ENCODE measurements around the gene SYNCRIP. TPM values are rescaled to one million over a fixed set of nuclear protein-coding genes. Genes with fewer than 3 reads are reported as not detected.

SYNCRIP gene
- polyA plus RNA-seq, 1 donor from 2014 or later: 111 TPM

GRCh38 chr6:85674604-85675003 is 31.9 kb upstream of the SYNCRIP start:
- TF ChIP-seq RAD21 (conservative IDR thresholded peaks at IDR 0.05) (no peak), EZH2 (IDR thresholded peaks at IDR 0.05; ENCODE audit: borderline replicate concordance, insufficient read depth, low read length, poor library complexity, severe bottlenecking) (no peak), SMC3 (conservative IDR thresholded peaks at IDR 0.05; ENCODE audit: poor library complexity) (no peak), CTCF (IDR thresholded peaks at IDR 0.05; ENCODE audit: poor library complexity, severe bottlenecking) (no peak), REST (IDR thresholded peaks at IDR 0.05; ENCODE audit: borderline replicate concordance) (no peak), TAF1 (IDR thresholded peaks at IDR 0.05; ENCODE audit: low read depth) (no peak), MXI1 (conservative IDR thresholded peaks at IDR 0.05; ENCODE audit: poor library complexity, severe bottlenecking) (no peak), EP300 (conservative IDR thresholded peaks at IDR 0.05; ENCODE audit: poor library complexity, severe bottlenecking) (no peak), POLR2AphosphoS5 (IDR thresholded peaks at IDR 0.05) (no peak)
- peaks cover 54% of the 10 kb centered on the region for H3K79me2 ChIP-seq (replicated peaks; ENCODE audit: insufficient read depth, low read length)
- no peaks in the 10 kb centered on the region for H3F3A ChIP-seq (ENCODE audit: insufficient read depth, low read length, poor library complexity, severe bottlenecking)
- H3K27ac ChIP-seq (ENCODE audit: low read length): no peak overlapping the region
- H4K20me1 ChIP-seq (ENCODE audit: insufficient read depth): no peaks in the 10 kb centered on the region
- no peak overlapping the region for H2AFZ ChIP-seq (ENCODE audit: low read depth, low read length)
- H3K9ac ChIP-seq (ENCODE audit: low read length): no peak overlapping the region
- no peaks in the 10 kb centered on the region for H3K9me3 ChIP-seq (ENCODE audit: low read length)
- no peaks in the 10 kb centered on the region for H3K36me3 ChIP-seq (ENCODE audit: insufficient read depth, low read length)
- no peaks in the 10 kb centered on the region for H3K9me2 ChIP-seq (ENCODE audit: insufficient read depth, low read length)
- H3K4me2 ChIP-seq (ENCODE audit: low read length): peak overlapping the region; percentile 17
- peak overlapping the region; percentile 85 for H3K4me3 ChIP-seq (ENCODE audit: low read length)
- H3K27me3 ChIP-seq (ENCODE audit: insufficient read depth, low read depth, low read length): no peaks in the 10 kb centered on the region

- H4K20me1 ChIP-seq (ENCODE audit: insufficient read depth): no peaks in the 10 kb centered on the region
- no peaks in the 10 kb centered on the region for H3K27me3 ChIP-seq (ENCODE audit: insufficient read depth, low read depth, low read length)
- H3K27ac ChIP-seq (ENCODE audit: low read length): no peak overlapping the region
- peaks cover 54% of the 10 kb centered on the region for H3K79me2 ChIP-seq (replicated peaks; ENCODE audit: insufficient read depth, low read length)
- no peak overlapping the region for H2AFZ ChIP-seq (ENCODE audit: low read depth, low read length)
- no peak overlapping the region for H3K9ac ChIP-seq (ENCODE audit: low read length)
- H3K36me3 ChIP-seq (ENCODE audit: insufficient read depth, low read length): no peaks in the 10 kb centered on the region
- H3K9me2 ChIP-seq (ENCODE audit: insufficient read depth, low read length): no peaks in the 10 kb centered on the region
- no peaks in the 10 kb centered on the region for H3K9me3 ChIP-seq (ENCODE audit: low read length)
- TF ChIP-seq MXI1 (conservative IDR thresholded peaks at IDR 0.05; ENCODE audit: poor library complexity, severe bottlenecking): no peak
- TF ChIP-seq CTCF (IDR thresholded peaks at IDR 0.05; ENCODE audit: poor library complexity, severe bottlenecking): no peak
- no peak for TF ChIP-seq REST (IDR thresholded peaks at IDR 0.05; ENCODE audit: borderline replicate concordance)
- no peak for TF ChIP-seq TAF1 (IDR thresholded peaks at IDR 0.05; ENCODE audit: low read depth)
- TF ChIP-seq EZH2 (IDR thresholded peaks at IDR 0.05; ENCODE audit: borderline replicate concordance, insufficient read depth, low read length, poor library complexity, severe bottlenecking): no peak
- no peak for TF ChIP-seq RAD21 (conservative IDR thresholded peaks at IDR 0.05)
- no peak for TF ChIP-seq EP300 (conservative IDR thresholded peaks at IDR 0.05; ENCODE audit: poor library complexity, severe bottlenecking)
- no peak for TF ChIP-seq POLR2AphosphoS5 (IDR thresholded peaks at IDR 0.05)
- TF ChIP-seq SMC3 (conservative IDR thresholded peaks at IDR 0.05; ENCODE audit: poor library complexity): no peak
- no peak overlapping the region for H3K4me2 ChIP-seq (ENCODE audit: low read length)
- H3K4me3 ChIP-seq (ENCODE audit: low read length): peak overlapping the region; percentile 85
- no peaks in the 10 kb centered on the region for H3F3A ChIP-seq (ENCODE audit: insufficient read depth, low read length, poor library complexity, severe bottlenecking)
Observed at GRCh38 chr6:85673198-85674139, 30.8 kb upstream of the SYNCRIP start.

Data from neural cell (in vitro differentiated cells).